GM19452 (cell line): ENCODE results near the gene DNAJC9.
"Not testable (repeated sequence)": the region's sequence is repeated elsewhere in the genome, so short reads cannot be mapped to it uniquely, and the experiment has no call there.

Source experiments
- ATAC-seq: cut with Tn5 transposase; IDR thresholded peaks from one replicate; pipeline ENCODE4 v1.9.1; 2021; ENCODE audit not compliant: unreplicated experiment

DNAJC9 gene

GRCh38 chr10:73246646-73247508 lies at the start of gene DNAJC9:
Gene DNAJC9, minus strand, starts transcription at chr10:73247255. Its CDS starts 66 bp downstream, at chr10:73247189.
- peak; percentile 73 for ATAC-seq

- no peak for ATAC-seq
These were observed 46.4 kb upstream of the DNAJC9 start for GRCh38 chr10:73293461-73293860.

- no peak for ATAC-seq
These were observed 42.9 kb upstream of the DNAJC9 start for GRCh38 chr10:73289958-73290357.

- ATAC-seq = no peak
These were observed 40.4 kb upstream of the DNAJC9 start for GRCh38 chr10:73287441-73287840.

GRCh38 chr10:73281097-73281496 lies 34.0 kb upstream of the DNAJC9 start:
- no peak for ATAC-seq

- no peak for ATAC-seq
These were observed 17.4 kb upstream of the DNAJC9 start for GRCh38 chr10:73264423-73264822.

- ATAC-seq = no peak
These were observed 16.8 kb upstream of the DNAJC9 start for GRCh38 chr10:73263693-73264347.

- no peak for ATAC-seq
These were observed 16.0 kb upstream of the DNAJC9 start for GRCh38 chr10:73262880-73263555.

GRCh38 chr10:73262105-73262730 lies 15.2 kb upstream of the DNAJC9 start:
- ATAC-seq = no peak

GRCh38 chr10:73261362-73261995 lies 14.4 kb upstream of the DNAJC9 start:
- no peak for ATAC-seq

GRCh38 chr10:73258612-73259011 lies 11.6 kb upstream of the DNAJC9 start:
- not testable (repeated sequence) for ATAC-seq

- no peak for ATAC-seq
These were observed 6.1 kb upstream of the DNAJC9 start for GRCh38 chr10:73253225-73253555.

GRCh38 chr10:73252445-73253224 lies 5.6 kb upstream of the DNAJC9 start, which contains the start of gene MRPS16:
Gene MRPS16, minus strand, starts transcription at chr10:73252644. Its CDS starts 162 bp downstream, at chr10:73252482.
- ATAC-seq = peak; percentile 77

GRCh38 chr10:73251683-73252444 lies 4.8 kb upstream of the DNAJC9 start:
- ATAC-seq = peak; percentile 48

GRCh38 chr10:73248259-73248724 lies 1.2 kb upstream of the DNAJC9 start:
- no peak for ATAC-seq

GRCh38 chr10:73247509-73248258 lies 629 bp upstream of the DNAJC9 start:
- ATAC-seq = no peak

- no peak for ATAC-seq
These were observed 771 bp downstream of the DNAJC9 start for GRCh38 chr10:73246322-73246645.

- ATAC-seq = no peak
These were observed 2.1 kb downstream of the DNAJC9 start for GRCh38 chr10:73244866-73245477.
